SK-N-SH treated with all-trans-retinoic acid at 6 μM for 48 hours (cell line): ENCODE measurements around the gene ADGRF3.

Source experiments
- ATAC-seq: fragments of 200-7000 bp; cut with Tn5 transposase; 3 replicates; pipeline ENCODE4 v1.9.1; 2020; ENCODE audit warnings: mild to moderate bottlenecking, moderate library complexity
- ARNTL ChIP-seq: fragments of 450-650 bp; formaldehyde crosslinking; IDR thresholded peaks from 2 replicates; pipeline ENCODE4 v1.5.0; 2020; ENCODE audit warnings: low read depth, mild to moderate bottlenecking, moderate library complexity, borderline replicate concordance
- BACH2 ChIP-seq: fragments of 250-450 bp; sonication (Bioruptor Pico); IDR thresholded peaks from 2 replicates; pipeline ENCODE4 v1.9.0; 2021; ENCODE audit warnings: mild to moderate bottlenecking, borderline replicate concordance
- CREB5 ChIP-seq: fragments of 250-450 bp; sonication (Bioruptor Pico); IDR thresholded peaks from 2 replicates; pipeline ENCODE4 v1.5.1; 2020; ENCODE audit warnings: low read depth, mild to moderate bottlenecking, moderate library complexity
- CSDC2 ChIP-seq: fragments of 250-450 bp; sonication (Bioruptor Pico); IDR thresholded peaks from 2 replicates; pipeline ENCODE4 v1.5.0; 2020; ENCODE audit warnings: mild to moderate bottlenecking, moderate library complexity
- ESRRG ChIP-seq: fragments of 250-450 bp; sonication (Bioruptor Pico); IDR thresholded peaks from 2 replicates; pipeline ENCODE4 v1.6.1; 2021; ENCODE audit warnings: mild to moderate bottlenecking
- ISL1 ChIP-seq: fragments of 250-450 bp; sonication (Bioruptor Pico); IDR thresholded peaks from 2 replicates; pipeline ENCODE4 v2.1.2; 2022; ENCODE audit warnings: mild to moderate bottlenecking, moderate library complexity
- OSR1 ChIP-seq: fragments of 250-450 bp; sonication (Bioruptor Pico); IDR thresholded peaks from 2 replicates; pipeline ENCODE4 v1.8.0; 2022; ENCODE audit warnings: moderate library complexity, mild to moderate bottlenecking, inconsistent platforms
- RARB ChIP-seq: fragments of 250-450 bp; sonication (Bioruptor Pico); IDR thresholded peaks from 2 replicates; pipeline ENCODE4 v1.8.0; 2021; ENCODE audit warnings: mild to moderate bottlenecking, moderate library complexity
- SNAI2 ChIP-seq: fragments of 250-450 bp; sonication (Bioruptor Pico); IDR thresholded peaks from 2 replicates; pipeline ENCODE4 v1.5.0; 2020; ENCODE audit warnings: mild to moderate bottlenecking, moderate library complexity
- TCF4 ChIP-seq: fragments of 250-450 bp; sonication (Bioruptor Pico); IDR thresholded peaks from 2 replicates; pipeline ENCODE4 v1.8.0; 2021; ENCODE audit warnings: mild to moderate bottlenecking, moderate library complexity, borderline replicate concordance
- TOX ChIP-seq: fragments of 250-450 bp; sonication (Bioruptor Pico); IDR thresholded peaks from 2 replicates; pipeline ENCODE4 v1.8.0; 2021; ENCODE audit warnings: mild to moderate bottlenecking, moderate library complexity, borderline replicate concordance
- TSHZ2 ChIP-seq: fragments of 250-450 bp; sonication (Bioruptor Pico); IDR thresholded peaks from 2 replicates; pipeline ENCODE4 v1.5.0; 2020; ENCODE audit warnings: mild to moderate bottlenecking, moderate library complexity
- ZC3H10 ChIP-seq: fragments of 250-450 bp; sonication (Bioruptor Pico); IDR thresholded peaks from 2 replicates; pipeline ENCODE4 v1.5.1; 2021; ENCODE audit warnings: mild to moderate bottlenecking, moderate library complexity
- ZFP3 ChIP-seq: fragments of 250-450 bp; sonication (Bioruptor Pico); IDR thresholded peaks from 2 replicates; pipeline ENCODE4 v1.5.0; 2020; ENCODE audit warnings: mild to moderate bottlenecking, moderate library complexity
- ZFP30 ChIP-seq: fragments of 450-650 bp; formaldehyde crosslinking; IDR thresholded peaks from 2 replicates; pipeline ENCODE4 v1.5.0; 2022; ENCODE audit warnings: mild to moderate bottlenecking, moderate library complexity
- ZNF565 ChIP-seq: fragments of 450-650 bp; formaldehyde crosslinking; conservative IDR thresholded peaks from 2 replicates; pipeline ENCODE4 v1.5.0; 2020; ENCODE audit warnings: low read depth, mild to moderate bottlenecking, moderate library complexity
- ZNF70 ChIP-seq: fragments of 450-650 bp; formaldehyde crosslinking; IDR thresholded peaks from 2 replicates; pipeline ENCODE4 v1.5.0; 2020; ENCODE audit warnings: mild to moderate bottlenecking, moderate library complexity
- ZNF8 ChIP-seq: fragments of 450-650 bp; formaldehyde crosslinking; IDR thresholded peaks from 2 replicates; pipeline ENCODE4 v1.5.0; 2020; ENCODE audit warnings: mild to moderate bottlenecking, moderate library complexity
- TF ChIP-seq, protein P1 (sequence below): fragments of 250-450 bp; sonication (Bioruptor Pico); IDR thresholded peaks from 2 replicates; pipeline ENCODE4 v1.5.1; 2021; ENCODE audit warnings: mild to moderate bottlenecking, moderate library complexity
- TF ChIP-seq, protein P2 (sequence below): fragments of 250-450 bp; sonication (Bioruptor Pico); IDR thresholded peaks from 2 replicates; pipeline ENCODE4 v1.8.0; 2020; ENCODE audit warnings: mild to moderate bottlenecking, moderate library complexity, borderline replicate concordance

Gene ADGRF3

DNA sequence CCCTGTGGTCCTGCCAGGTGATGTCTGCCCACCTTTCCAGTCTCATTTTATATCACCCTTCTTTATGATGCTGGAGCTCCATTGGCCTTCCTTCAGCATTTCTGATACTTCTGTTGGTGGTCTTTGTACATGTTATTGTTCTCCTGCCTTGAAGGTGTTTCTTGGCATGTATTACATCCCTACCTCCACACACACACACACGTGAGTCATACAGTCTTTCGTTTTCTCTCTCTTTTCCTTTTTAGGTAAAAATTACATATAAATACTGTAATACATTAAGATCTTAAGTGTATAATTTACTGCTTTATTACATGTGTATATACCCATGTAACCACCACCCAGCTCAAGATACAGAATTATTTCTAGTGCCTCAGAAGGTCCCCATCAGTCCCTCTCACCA lies 10.2 kb upstream of the ADGRF3 start (continued):
- TF ChIP-seq TSHZ2 (no peak), ZNF8 (no peak), ZFP30 (CRISPR knock-in tag) (no peak), ZNF565 (CRISPR knock-in tag) (no peak), ZFP3 (CRISPR knock-in tag) (no peak), ZC3H10 (no peak), ARNTL (CRISPR knock-in tag) (no peak)

GRCh38 chr2:26356111-26356510 lies 9.5 kb upstream of the ADGRF3 start:
- no peak for ATAC-seq
- no peak for TF ChIP-seq ZNF70 (CRISPR knock-in tag)
- TF ChIP-seq ZNF565 (CRISPR knock-in tag), result no peak
- TF ChIP-seq ZFP3 (CRISPR knock-in tag), result no peak
- TF ChIP-seq ZNF8, result no peak
- TF ChIP-seq, protein P1, sequence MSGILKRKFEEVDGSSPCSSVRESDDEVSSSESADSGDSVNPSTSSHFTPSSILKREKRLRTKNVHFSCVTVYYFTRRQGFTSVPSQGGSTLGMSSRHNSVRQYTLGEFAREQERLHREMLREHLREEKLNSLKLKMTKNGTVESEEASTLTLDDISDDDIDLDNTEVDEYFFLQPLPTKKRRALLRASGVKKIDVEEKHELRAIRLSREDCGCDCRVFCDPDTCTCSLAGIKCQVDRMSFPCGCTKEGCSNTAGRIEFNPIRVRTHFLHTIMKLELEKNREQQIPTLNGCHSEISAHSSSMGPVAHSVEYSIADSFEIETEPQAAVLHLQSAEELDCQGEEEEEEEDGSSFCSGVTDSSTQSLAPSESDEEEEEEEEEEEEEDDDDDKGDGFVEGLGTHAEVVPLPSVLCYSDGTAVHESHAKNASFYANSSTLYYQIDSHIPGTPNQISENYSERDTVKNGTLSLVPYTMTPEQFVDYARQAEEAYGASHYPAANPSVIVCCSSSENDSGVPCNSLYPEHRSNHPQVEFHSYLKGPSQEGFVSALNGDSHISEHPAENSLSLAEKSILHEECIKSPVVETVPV (CRISPR knock-in tag), result no peak
- TF ChIP-seq CSDC2 (CRISPR knock-in tag), result no peak
- TF ChIP-seq ISL1 (CRISPR knock-in tag), result no peak
- TF ChIP-seq ESRRG, result no peak
- TF ChIP-seq BACH2, result no peak
- TF ChIP-seq TCF4 (CRISPR knock-in tag), result no peak
- TF ChIP-seq ARNTL (CRISPR knock-in tag), result no peak
- no peak for TF ChIP-seq RARB (CRISPR knock-in tag)
- no peak for TF ChIP-seq TSHZ2
- TF ChIP-seq, protein P2, sequence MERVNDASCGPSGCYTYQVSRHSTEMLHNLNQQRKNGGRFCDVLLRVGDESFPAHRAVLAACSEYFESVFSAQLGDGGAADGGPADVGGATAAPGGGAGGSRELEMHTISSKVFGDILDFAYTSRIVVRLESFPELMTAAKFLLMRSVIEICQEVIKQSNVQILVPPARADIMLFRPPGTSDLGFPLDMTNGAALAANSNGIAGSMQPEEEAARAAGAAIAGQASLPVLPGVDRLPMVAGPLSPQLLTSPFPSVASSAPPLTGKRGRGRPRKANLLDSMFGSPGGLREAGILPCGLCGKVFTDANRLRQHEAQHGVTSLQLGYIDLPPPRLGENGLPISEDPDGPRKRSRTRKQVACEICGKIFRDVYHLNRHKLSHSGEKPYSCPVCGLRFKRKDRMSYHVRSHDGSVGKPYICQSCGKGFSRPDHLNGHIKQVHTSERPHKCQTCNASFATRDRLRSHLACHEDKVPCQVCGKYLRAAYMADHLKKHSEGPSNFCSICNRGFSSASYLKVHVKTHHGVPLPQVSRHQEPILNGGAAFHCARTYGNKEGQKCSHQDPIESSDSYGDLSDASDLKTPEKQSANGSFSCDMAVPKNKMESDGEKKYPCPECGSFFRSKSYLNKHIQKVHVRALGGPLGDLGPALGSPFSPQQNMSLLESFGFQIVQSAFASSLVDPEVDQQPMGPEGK, result no peak
- no peak for TF ChIP-seq ZC3H10
- no peak for TF ChIP-seq ZFP30 (CRISPR knock-in tag)
- no peak for TF ChIP-seq TOX (CRISPR knock-in tag)
- TF ChIP-seq SNAI2 (CRISPR knock-in tag), result no peak
- no peak for TF ChIP-seq OSR1 (CRISPR knock-in tag)
- TF ChIP-seq CREB5, result no peak
